GM18858 (cell line): ENCODE data around the gene FN1.
"Not testable (repeated sequence)": the region's sequence is repeated elsewhere in the genome, so short reads cannot be mapped to it uniquely, and the experiment has no call there.

Experiments
- ATAC-seq: cut with Tn5 transposase; IDR thresholded peaks from one replicate; pipeline ENCODE4 v1.9.1; 2021; ENCODE audit not compliant: unreplicated experiment

The FN1 gene

DNA sequence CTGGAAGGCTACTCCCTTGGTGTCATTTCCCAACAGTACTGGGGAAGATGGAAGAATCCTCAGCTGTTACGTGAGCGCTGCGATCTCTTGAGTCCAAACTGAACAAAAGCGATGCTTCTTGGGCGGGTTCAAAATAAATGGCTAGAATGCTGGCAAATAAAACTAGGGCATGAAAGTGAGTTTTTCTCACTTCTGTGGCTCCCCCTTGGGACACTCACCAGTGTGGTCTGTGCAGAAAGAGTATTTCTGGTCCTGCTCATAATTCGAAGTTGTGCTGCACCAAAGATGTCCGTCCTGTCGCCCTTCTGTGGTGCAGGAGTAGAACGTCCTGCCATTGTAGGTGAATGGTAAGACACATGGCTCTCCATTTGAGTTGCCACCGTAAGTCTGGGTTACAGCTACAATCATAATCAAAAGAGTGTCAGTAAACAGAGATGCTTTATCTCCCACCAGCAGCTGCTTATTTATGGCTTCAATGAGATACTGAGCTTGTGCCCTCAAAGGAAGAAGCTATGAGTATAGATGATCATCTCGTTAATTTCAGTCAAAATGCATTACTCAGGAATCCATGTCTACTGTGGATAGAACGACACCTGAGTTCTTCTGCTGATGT is 11.8 kb downstream of the FN1 start:
- no peak for ATAC-seq

DNA sequence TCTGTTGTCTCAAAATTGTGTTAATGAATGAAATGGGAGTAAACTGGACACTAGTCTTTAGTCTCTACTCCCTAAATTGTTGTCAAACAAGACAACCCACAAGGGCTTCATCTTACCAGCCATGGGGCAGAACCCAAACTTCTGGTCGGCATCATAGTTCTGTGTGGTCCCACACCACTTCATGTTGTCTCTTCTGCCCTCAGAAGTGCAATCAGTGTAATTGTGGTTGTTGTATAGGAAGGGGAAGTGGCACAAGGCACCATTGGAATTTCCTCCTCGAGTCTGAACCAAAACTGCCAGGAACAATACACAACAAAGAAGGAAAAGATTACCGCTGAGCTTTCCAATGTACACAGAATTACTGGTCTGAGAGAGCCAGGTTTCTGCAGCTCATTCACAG is 12.6 kb downstream of the FN1 start:
- ATAC-seq = no peak

DNA sequence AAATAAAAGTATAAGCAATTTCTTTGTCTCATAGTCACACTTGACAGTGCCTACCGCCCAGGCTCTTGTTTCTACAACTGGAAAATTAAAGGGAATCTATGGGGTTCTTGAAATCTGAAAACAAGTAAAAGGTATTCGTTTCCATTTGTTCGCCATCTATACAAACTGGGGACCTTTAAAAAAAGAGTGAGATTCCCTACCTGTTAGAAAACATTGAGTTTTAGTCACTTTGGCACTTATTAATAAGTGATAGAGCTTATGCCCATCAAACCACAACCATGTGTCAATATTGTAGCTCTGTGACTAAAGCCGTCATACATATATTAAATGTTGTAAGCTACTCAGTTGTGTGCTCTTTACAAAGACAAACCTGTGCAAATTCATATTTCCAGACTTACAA is 13.2 kb downstream of the FN1 start:
- no peak for ATAC-seq

GRCh38 chr2:215421859-215422461 is 13.9 kb downstream of the FN1 start:
- ATAC-seq = no peak

DNA sequence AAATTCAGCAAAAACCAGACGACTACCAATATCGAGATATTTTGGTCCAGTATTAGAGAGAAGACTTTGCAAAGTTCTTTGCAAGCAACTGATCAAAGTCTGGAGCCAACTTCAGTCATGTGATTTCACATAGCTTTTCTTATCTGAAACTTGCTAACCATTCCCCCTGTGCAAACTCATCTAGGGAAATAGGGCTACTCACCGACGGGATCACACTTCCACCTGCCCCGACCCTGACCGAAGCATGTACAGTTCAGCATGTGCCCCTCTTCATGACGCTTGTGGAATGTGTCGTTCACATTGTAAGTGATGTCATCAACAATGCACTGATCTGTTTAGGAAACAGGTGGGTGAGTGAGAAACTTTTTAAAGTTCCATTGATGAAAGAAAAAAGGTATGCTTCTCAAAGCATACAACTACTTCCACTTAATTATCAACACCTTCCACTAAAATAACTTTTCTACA is 15.4 kb downstream of the FN1 start:
- no peak for ATAC-seq

- ATAC-seq = no peak
These were observed 15.9 kb downstream of the FN1 start for GRCh38 chr2:215419769-215420470.

DNA sequence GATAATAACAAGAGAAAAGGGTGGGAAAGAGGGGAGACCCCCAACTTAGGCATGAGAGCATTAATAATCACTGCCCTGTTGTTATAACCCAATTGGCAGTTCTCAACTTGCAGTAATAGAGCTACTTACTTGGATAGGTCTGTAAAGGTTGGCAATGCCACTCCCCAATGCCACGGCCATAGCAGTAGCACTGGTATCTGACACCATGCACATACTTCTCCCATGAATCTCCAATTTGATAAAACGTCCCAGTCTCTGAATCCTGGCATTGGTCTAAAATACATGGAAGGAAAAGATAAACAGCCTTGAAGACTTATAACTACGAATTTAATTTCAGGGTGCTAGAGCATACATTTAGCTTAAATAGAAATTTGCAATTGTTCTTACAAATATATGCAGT is 16.8 kb downstream of the FN1 start:
- no peak for ATAC-seq

GRCh38 chr2:215418064-215418963 is 17.6 kb downstream of the FN1 start:
- ATAC-seq = no peak

GRCh38 chr2:215417400-215417951 is 18.4 kb downstream of the FN1 start:
- no peak for ATAC-seq

DNA sequence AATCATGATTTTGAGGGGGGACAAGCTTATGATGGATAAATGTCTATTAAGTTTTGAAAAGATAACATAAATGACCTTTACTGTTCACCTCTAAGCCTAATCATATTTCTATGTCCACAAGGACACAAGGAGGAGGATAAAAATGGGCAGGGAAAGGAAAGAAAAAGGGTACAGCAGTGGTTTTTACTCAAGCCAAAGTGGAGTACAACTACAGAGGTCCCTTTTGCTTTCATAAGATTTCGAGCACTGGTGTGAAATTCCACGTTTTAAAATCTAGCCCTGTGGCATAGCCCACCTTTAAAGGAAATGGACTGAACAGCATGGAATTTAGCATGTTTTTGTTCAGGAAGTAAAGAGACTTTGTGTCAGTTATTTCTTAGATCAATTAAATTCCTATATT is 19.2 kb downstream of the FN1 start:
- ATAC-seq = no peak

GRCh38 chr2:215415820-215416577 is 19.9 kb downstream of the FN1 start:
- ATAC-seq = no peak

DNA sequence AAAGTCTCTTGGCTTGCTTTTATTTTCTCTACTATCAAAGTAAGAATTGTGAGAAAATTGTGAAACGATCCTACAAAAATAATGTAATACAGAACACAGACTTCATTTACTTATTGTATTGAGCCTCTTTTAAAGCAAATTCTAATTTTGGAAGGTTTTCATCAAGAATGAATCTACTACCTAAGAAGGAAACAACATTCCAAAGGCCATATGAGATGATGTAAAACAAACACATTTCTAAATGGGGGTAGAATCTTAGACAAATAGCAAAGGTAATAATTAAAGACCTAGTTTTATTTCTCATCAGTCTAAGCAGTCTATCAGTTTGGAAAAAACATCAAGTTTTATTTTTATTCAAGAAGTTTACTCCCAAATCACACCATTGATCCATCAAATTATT is 20.6 kb downstream of the FN1 start:
- no peak for ATAC-seq

DNA sequence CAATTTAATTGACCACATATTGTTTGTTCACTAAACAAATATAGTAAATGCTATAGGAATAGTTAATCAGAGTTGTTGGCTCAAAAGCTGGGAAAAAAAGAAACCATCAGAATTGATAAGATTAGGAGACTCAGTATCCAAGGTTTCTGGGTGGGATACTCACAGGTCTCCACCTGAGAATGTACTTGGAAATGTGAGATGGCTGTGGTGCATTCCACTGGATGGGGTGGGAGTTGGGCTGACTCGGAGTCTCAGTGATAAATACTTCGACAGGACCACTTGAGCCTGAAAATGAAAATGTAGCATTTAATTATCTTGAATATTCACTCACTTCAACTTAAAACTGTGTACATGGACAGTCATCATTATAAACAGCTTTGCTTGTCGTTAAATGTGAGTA is 21.2 kb downstream of the FN1 start:
- no peak for ATAC-seq

- no peak for ATAC-seq
These were observed 21.9 kb downstream of the FN1 start for GRCh38 chr2:215413974-215414373.

GRCh38 chr2:215413484-215413777 is 22.4 kb downstream of the FN1 start:
- ATAC-seq = no peak

GRCh38 chr2:215411941-215412743 is 23.7 kb downstream of the FN1 start:
- no peak for ATAC-seq

- ATAC-seq = no peak
These were observed 25.0 kb downstream of the FN1 start for GRCh38 chr2:215410932-215411285.

GRCh38 chr2:215410181-215410931 is 25.5 kb downstream of the FN1 start:
- not testable (repeated sequence) for ATAC-seq
